AG09309 (cell line): Measurements from ENCODE around the gene EHD1.

Experiments
- DNase-seq: peaks from one replicate; pipeline ENCODE4 v3.0.0-alpha.2; 2010; ENCODE audit warnings: low read depth
- H3K4me3 ChIP-seq: 2 replicates; pipeline ENCODE4 v1.5.1; 2011; ENCODE audit warnings: mild to moderate bottlenecking, low read depth, low read length, moderate library complexity; ENCODE audit not compliant: control insufficient read depth
- CTCF ChIP-seq: IDR thresholded peaks from 2 replicates; pipeline ENCODE4 v1.5.1; 2011; ENCODE audit warnings: mild to moderate bottlenecking, low read depth, low read length, inconsistent platforms; ENCODE audit not compliant: insufficient read depth, control insufficient read depth; ENCODE audit errors: missing control alignments

The EHD1 gene

GRCh38 chr11:64903291-64903833 is 24.9 kb upstream of the EHD1 start:
- no peak for DNase-seq
- TF ChIP-seq CTCF, result no peak
- H3K4me3 ChIP-seq, result no peak overlapping the region

- no peak for DNase-seq
- no peak overlapping the region for H3K4me3 ChIP-seq
- no peak for TF ChIP-seq CTCF
Observed at GRCh38 chr11:64902102-64902900, 23.9 kb upstream of the EHD1 start.

GRCh38 chr11:64900774-64901173 is 22.4 kb upstream of the EHD1 start:
- TF ChIP-seq CTCF, result no peak
- H3K4me3 ChIP-seq, result no peak overlapping the region
- DNase-seq, result no peak

GRCh38 chr11:64900263-64900678 is 21.9 kb upstream of the EHD1 start:
- H3K4me3 ChIP-seq, result no peak overlapping the region
- no peak for DNase-seq
- no peak for TF ChIP-seq CTCF

GRCh38 chr11:64898541-64898940 is 20.1 kb upstream of the EHD1 start:
- no peak for TF ChIP-seq CTCF
- DNase-seq, result no peak
- no peak overlapping the region for H3K4me3 ChIP-seq

- H3K4me3 ChIP-seq, result no peak overlapping the region
- TF ChIP-seq CTCF, result no peak
- DNase-seq, result no peak
Observed at GRCh38 chr11:64898076-64898445, 19.6 kb upstream of the EHD1 start.
